H9 (cell line): ENCODE results near the gene IP6K3. TPM values are rescaled to one million over a fixed set of nuclear protein-coding genes. Genes with fewer than 3 reads are reported as not detected.

Source experiments
- DNase-seq: peaks from one replicate; pipeline ENCODE4 v3.0.0-alpha.2; 2017
- H2AFZ ChIP-seq: one replicate; pipeline ENCODE4 v1.6.1; 2013; ENCODE audit warnings: mild to moderate bottlenecking, low read length, control low read depth, moderate library complexity
- H2AK5ac ChIP-seq: 2 replicates; pipeline ENCODE4 v1.6.1; 2013; ENCODE audit warnings: low read length, control low read depth, mixed read lengths; ENCODE audit not compliant: insufficient read length
- H2BK120ac ChIP-seq: one replicate; pipeline ENCODE4 v1.6.1; 2013; ENCODE audit warnings: low read depth, mild to moderate bottlenecking, low read length, control low read depth, inconsistent platforms; ENCODE audit not compliant: poor library complexity, severe bottlenecking
- H2BK12ac ChIP-seq: 2 replicates; pipeline ENCODE4 v1.6.1; 2013; ENCODE audit warnings: low read length, control low read depth, mixed read lengths, low read depth; ENCODE audit not compliant: insufficient read length
- H2BK15ac ChIP-seq: 2 replicates; pipeline ENCODE4 v1.6.1; 2013; ENCODE audit warnings: low read depth, low read length, control low read depth
- H2BK20ac ChIP-seq: one replicate; pipeline ENCODE4 v1.6.1; 2013; ENCODE audit warnings: low read depth, mild to moderate bottlenecking, low read length, control low read depth, inconsistent platforms; ENCODE audit not compliant: poor library complexity, severe bottlenecking
- H2BK5ac ChIP-seq: 2 replicates; pipeline ENCODE4 v1.6.1; 2013; ENCODE audit warnings: low read length, control low read depth, mixed read lengths; ENCODE audit not compliant: insufficient read length
- H3K14ac ChIP-seq: 2 replicates; pipeline ENCODE4 v1.6.1; 2013; ENCODE audit warnings: low read length, control low read depth; ENCODE audit not compliant: insufficient read depth
- H3K18ac ChIP-seq: 2 replicates; pipeline ENCODE4 v1.6.1; 2013; ENCODE audit warnings: low read depth, mild to moderate bottlenecking, mixed read lengths, low read length, control low read depth; ENCODE audit not compliant: insufficient read length
- H3K23ac ChIP-seq: 2 replicates; pipeline ENCODE4 v1.6.1; 2013; ENCODE audit warnings: low read length, control low read depth, mixed read lengths, low read depth; ENCODE audit not compliant: insufficient read length
- H3K23me2 ChIP-seq: 2 replicates; pipeline ENCODE4 v1.6.1; 2013; ENCODE audit warnings: low read depth, mild to moderate bottlenecking, mixed read lengths, low read length, control low read depth; ENCODE audit not compliant: insufficient read length, poor library complexity, severe bottlenecking
- H3K27ac ChIP-seq: 2 replicates; pipeline ENCODE4 v1.5.1; 2013; ENCODE audit warnings: low read length, control low read depth, mixed read lengths, low read depth; ENCODE audit not compliant: insufficient read length
- H3K27me3 ChIP-seq: 2 replicates; pipeline ENCODE4 v1.6.1; 2013; ENCODE audit warnings: low read length, control low read depth, inconsistent platforms; ENCODE audit not compliant: insufficient read depth
- H3K4ac ChIP-seq: 2 replicates; pipeline ENCODE4 v1.6.1; 2013; ENCODE audit warnings: low read depth, mild to moderate bottlenecking, control low read depth, inconsistent platforms, low read length, moderate library complexity
- H3K4me1 ChIP-seq: 2 replicates; pipeline ENCODE4 v1.6.1; 2013; ENCODE audit warnings: low read length, control low read depth, inconsistent platforms; ENCODE audit not compliant: insufficient read depth
- H3K4me2 ChIP-seq: 2 replicates; pipeline ENCODE4 v1.6.1; 2013; ENCODE audit warnings: low read length, control low read depth, mixed read lengths; ENCODE audit not compliant: insufficient read length, insufficient read depth
- H3K56ac ChIP-seq: 2 replicates; pipeline ENCODE4 v1.6.1; 2013; ENCODE audit warnings: low read depth, mild to moderate bottlenecking, mixed read lengths, low read length, control low read depth; ENCODE audit not compliant: insufficient read length
- H3K79me1 ChIP-seq: 2 replicates; pipeline ENCODE4 v1.6.1; 2013; ENCODE audit warnings: low read depth, mild to moderate bottlenecking, moderate library complexity, low read length, control low read depth, inconsistent platforms; ENCODE audit not compliant: insufficient read depth, poor library complexity, severe bottlenecking
- H3K79me2 ChIP-seq: 2 replicates; pipeline ENCODE4 v1.6.1; 2013; ENCODE audit warnings: low read length, control low read depth, inconsistent platforms; ENCODE audit not compliant: insufficient read depth
- H3K9ac ChIP-seq: 2 replicates; pipeline ENCODE4 v1.6.1; 2013; ENCODE audit warnings: low read length, control low read depth, mixed read lengths; ENCODE audit not compliant: insufficient read length; ENCODE audit errors: extremely low read depth
- H3K9me3 ChIP-seq: one replicate; pipeline ENCODE4 v1.6.1; 2013; ENCODE audit warnings: low read depth, low read length, inconsistent platforms; ENCODE audit not compliant: control insufficient read depth
- H3T11ph ChIP-seq: one replicate; pipeline ENCODE4 v1.6.1; 2013; ENCODE audit warnings: mild to moderate bottlenecking, low read length, control low read depth, inconsistent platforms
- H4K20me1 ChIP-seq: one replicate; pipeline ENCODE4 v1.6.1; 2013; ENCODE audit not compliant: control insufficient read depth, insufficient read length, insufficient read depth
- H4K5ac ChIP-seq: 2 replicates; pipeline ENCODE4 v1.6.1; 2013; ENCODE audit warnings: low read depth, mild to moderate bottlenecking, mixed read lengths, low read length, control low read depth; ENCODE audit not compliant: insufficient read length
- H4K8ac ChIP-seq: replicated peaks from 2 replicates; pipeline ENCODE4 v1.6.1; 2013; ENCODE audit warnings: low read length, control low read depth, mixed read lengths, low read depth; ENCODE audit not compliant: insufficient read length
- H4K91ac ChIP-seq: 2 replicates; pipeline ENCODE4 v1.6.1; 2013; ENCODE audit warnings: low read depth, mild to moderate bottlenecking, moderate library complexity, mixed read lengths, low read length, control low read depth; ENCODE audit not compliant: insufficient read length
- H3K27ac Mint-ChIP-seq, 3 experiments: 2 replicates in 2 of 3; 3 replicates in 1 of 3; pipeline ENCODE4 v1.8.0; 2020 to 2021; ENCODE audit warnings: mixed read lengths in 3 of 3, mild to moderate bottlenecking in 1 of 3, moderate library complexity in 1 of 3
- H3K27me3 Mint-ChIP-seq: 2 replicates; pipeline ENCODE4 v1.8.0; 2021; ENCODE audit warnings: low read depth, mild to moderate bottlenecking, moderate library complexity, mixed read lengths
- H3K36me3 Mint-ChIP-seq, 3 experiments: 2 replicates in 2 of 3; 3 replicates in 1 of 3; pipeline ENCODE4 v1.8.0; 2020 to 2021; ENCODE audit warnings: low read depth in 3 of 3, mixed read lengths in 3 of 3; ENCODE audit not compliant: insufficient read depth in 1 of 3
- H3K4me1 Mint-ChIP-seq, 2 experiments: 2 replicates each; pipeline ENCODE4 v1.8.0; 2020; ENCODE audit warnings: mixed read lengths in 2 of 2
- H3K4me3 Mint-ChIP-seq, 2 experiments: 2 replicates in 1 of 2; 3 replicates in 1 of 2; pipeline ENCODE4 v1.8.0; 2020 to 2021; ENCODE audit warnings: mild to moderate bottlenecking in 2 of 2, mixed read lengths in 2 of 2, moderate library complexity in 1 of 2
- H3K9me3 Mint-ChIP-seq, 2 experiments: 2 replicates in 1 of 2; 3 replicates in 1 of 2; pipeline ENCODE4 v1.8.0; 2020; ENCODE audit warnings: mild to moderate bottlenecking in 2 of 2, mixed read lengths in 2 of 2, moderate library complexity in 1 of 2
- WGBS: extraction: QIAGEN DNeasy Blood & Tissue Kit; methylation state at CpG from one replicate; pipeline ENCODE4 v1.1.7; 2013; ENCODE audit warnings: missing lambda C conversion rate, low lambda C conversion rate, mixed read lengths; ENCODE audit not compliant: insufficient read length; ENCODE audit errors: extremely low coverage; 5-methylcytosine and 5-hydroxymethylcytosine counted together
- total RNA-seq: library from RNA; stranded (reverse); gene quantifications from 2 replicates; pipeline ENCODE4 v1.2.1, GENCODE V29; 2021
- TF ChIP-seq, protein P1 (sequence below): fragments of 200-600 bp; sonication (generic); conservative IDR thresholded peaks from 3 replicates; pipeline ENCODE4 v1.8.0; 2021; ENCODE audit warnings: antibody characterized with exemption, mild to moderate bottlenecking

The IP6K3 gene
- total RNA-seq, 1 experiment from 2014 or later, result 0.46 TPM

DNA sequence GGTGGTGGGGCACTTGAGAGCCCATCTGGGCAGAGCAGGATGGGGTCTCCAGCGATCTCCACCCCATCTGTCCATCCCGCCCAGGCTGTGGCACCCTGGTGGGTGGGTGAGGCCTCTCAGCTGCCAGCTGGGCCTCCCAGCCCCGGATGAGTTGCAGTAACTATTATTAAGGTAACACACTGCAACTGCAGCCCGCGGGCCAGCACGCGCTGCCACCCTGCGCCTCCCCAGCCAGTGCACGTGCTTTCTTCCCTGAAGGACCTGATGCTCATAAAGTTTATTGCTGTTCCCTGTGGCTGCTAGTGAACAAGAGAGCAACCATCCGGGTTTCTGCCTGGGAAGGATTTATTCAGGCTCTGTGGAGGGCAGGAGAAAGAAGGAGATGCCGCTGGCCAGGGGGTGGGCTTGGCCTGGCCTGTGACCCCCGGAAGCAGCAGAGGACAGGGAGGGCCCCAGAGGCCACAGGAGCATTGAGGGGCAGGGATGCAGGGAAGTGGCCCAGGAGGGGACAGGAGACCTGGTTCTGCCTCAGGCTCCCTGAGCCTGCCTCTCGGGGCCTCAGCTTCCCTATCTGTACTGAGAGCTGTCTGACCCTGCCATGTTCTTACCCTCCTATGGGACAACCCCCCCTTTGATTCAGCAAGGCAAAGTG lies 1.7 kb downstream of the IP6K3 start:
- H3K27ac ChIP-seq, result no peak overlapping the region
- H4K5ac ChIP-seq, result no peak overlapping the region
- no peak overlapping the region; a peak in 1 of 7 replicates for H3K27ac Mint-ChIP-seq
- no peak overlapping the region for H3K9ac ChIP-seq
- no peak overlapping the region for H3K18ac ChIP-seq
- H3K23ac ChIP-seq, result no peak overlapping the region
- H2BK15ac ChIP-seq, result no peak overlapping the region
- H2AFZ ChIP-seq, result no peak overlapping the region
- H3K4me2 ChIP-seq, result no peak overlapping the region
- TF ChIP-seq, protein P1, sequence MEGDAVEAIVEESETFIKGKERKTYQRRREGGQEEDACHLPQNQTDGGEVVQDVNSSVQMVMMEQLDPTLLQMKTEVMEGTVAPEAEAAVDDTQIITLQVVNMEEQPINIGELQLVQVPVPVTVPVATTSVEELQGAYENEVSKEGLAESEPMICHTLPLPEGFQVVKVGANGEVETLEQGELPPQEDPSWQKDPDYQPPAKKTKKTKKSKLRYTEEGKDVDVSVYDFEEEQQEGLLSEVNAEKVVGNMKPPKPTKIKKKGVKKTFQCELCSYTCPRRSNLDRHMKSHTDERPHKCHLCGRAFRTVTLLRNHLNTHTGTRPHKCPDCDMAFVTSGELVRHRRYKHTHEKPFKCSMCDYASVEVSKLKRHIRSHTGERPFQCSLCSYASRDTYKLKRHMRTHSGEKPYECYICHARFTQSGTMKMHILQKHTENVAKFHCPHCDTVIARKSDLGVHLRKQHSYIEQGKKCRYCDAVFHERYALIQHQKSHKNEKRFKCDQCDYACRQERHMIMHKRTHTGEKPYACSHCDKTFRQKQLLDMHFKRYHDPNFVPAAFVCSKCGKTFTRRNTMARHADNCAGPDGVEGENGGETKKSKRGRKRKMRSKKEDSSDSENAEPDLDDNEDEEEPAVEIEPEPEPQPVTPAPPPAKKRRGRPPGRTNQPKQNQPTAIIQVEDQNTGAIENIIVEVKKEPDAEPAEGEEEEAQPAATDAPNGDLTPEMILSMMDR, result no peak
- no peak overlapping the region for H2BK120ac ChIP-seq
- no peaks in the 10 kb centered on the region for H4K20me1 ChIP-seq
- no peak overlapping the region for H3K14ac ChIP-seq
- H3K79me1 ChIP-seq, result no peaks in the 10 kb centered on the region
- peaks cover 8% of the 10 kb centered on the region; the same call in 1 of the 2 replicates for H3K4me1 ChIP-seq
- no peaks in the 10 kb centered on the region for H3K9me3 ChIP-seq
- no peak overlapping the region for H4K8ac ChIP-seq
- no peak overlapping the region for H3K4me3 Mint-ChIP-seq
- H3K79me2 ChIP-seq, result no peaks in the 10 kb centered on the region
- DNase-seq, result no peak
- H2BK5ac ChIP-seq, result no peak overlapping the region
- peaks cover 9% of the 10 kb centered on the region for H3K27me3 Mint-ChIP-seq
- peaks cover 50 to 63% of the 10 kb centered on the region in 2 experiments for H3K4me1 Mint-ChIP-seq
- H2AK5ac ChIP-seq, result no peak overlapping the region
- H3K9me3 Mint-ChIP-seq, result no peaks in the 10 kb centered on the region
- H3T11ph ChIP-seq, result no peak overlapping the region
- no peak overlapping the region for H3K56ac ChIP-seq
- H3K36me3 Mint-ChIP-seq, result no peaks in the 10 kb centered on the region; a peak in 1 of 7 replicates
- H3K23me2 ChIP-seq, result no peaks in the 10 kb centered on the region
- H2BK20ac ChIP-seq, result no peak overlapping the region
- H3K4ac ChIP-seq, result no peak overlapping the region
- H4K91ac ChIP-seq, result no peak overlapping the region
- H3K27me3 ChIP-seq, result no peaks in the 10 kb centered on the region
- H2BK12ac ChIP-seq, result no peak overlapping the region
- no CpG with 5 or more reads among the region's 13 CpGs for WGBS
